Hepatocyte (in vitro differentiated cells): Measurements from ENCODE around the gene SERINC5.

Experiments
- CTCF ChIP-seq: fragments of 200-600 bp; sonication (generic); IDR thresholded peaks from 2 replicates; pipeline ENCODE4 v1.5.1; 2016; ENCODE audit warnings: antibody characterized with exemption, mild to moderate bottlenecking; ENCODE audit not compliant: poor library complexity
- EZH2 ChIP-seq: fragments of 200-600 bp; sonication (generic); IDR thresholded peaks from 2 replicates; pipeline ENCODE4 v1.6.1; 2016; ENCODE audit warnings: antibody characterized with exemption, mild to moderate bottlenecking, borderline replicate concordance

- TF ChIP-seq CTCF (no peak), EZH2 (no peak)
These were observed 90.4 kb downstream of the SERINC5 start for GRCh38 chr5:80165452-80165851.
